K562 (cell line): ENCODE results near the gene SNCG.

Experiments
- ARID2 ChIP-seq: fragments of 450-650 bp; IDR thresholded peaks from 2 replicates; pipeline ENCODE4 v1.6.1; 2017; ENCODE audit warnings: antibody characterized with exemption, mild to moderate bottlenecking
- MCM7 ChIP-seq, 2 experiments: fragments of 450-650 bp; IDR thresholded peaks; 2 replicates each; pipeline ENCODE4 v1.6.1; 2016 to 2018
- MED1 ChIP-seq: sonication (generic); formaldehyde crosslinking; IDR thresholded peaks from 2 replicates; pipeline ENCODE4 v1.8.1; 2023; ENCODE audit warnings: missing genetic modification reagents, borderline replicate concordance
- POLR2AphosphoS5 ChIP-seq: IDR thresholded peaks from 2 replicates; pipeline ENCODE4 v1.6.1; 2011; ENCODE audit warnings: mild to moderate bottlenecking, low read depth, low read length, moderate library complexity; ENCODE audit not compliant: control insufficient read depth, insufficient read depth
- RAD21 ChIP-seq, 2 experiments: fragments of 250-450 bp in 1 of 2; fragments of 450-650 bp in 1 of 2; sonication (Bioruptor Pico) in 1 of 2; formaldehyde crosslinking in 1 of 2; IDR thresholded peaks in 1 of 2; conservative IDR thresholded peaks in 1 of 2; 2 replicates each; pipeline versions ENCODE4 v1.4.0 to v1.8.0; 2020 to 2022; ENCODE audit warnings: mild to moderate bottlenecking in 2 of 2, moderate library complexity in 1 of 2
- SIN3A ChIP-seq, 2 experiments: fragments of 150-350 bp in 1 of 2; IDR thresholded peaks; 2 replicates each; pipeline ENCODE4 v1.6.1; 2011 to 2016; ENCODE audit warnings: borderline replicate concordance in 2 of 2, low read depth in 2 of 2, low read length in 2 of 2, mild to moderate bottlenecking in 2 of 2, moderate library complexity in 2 of 2; ENCODE audit not compliant: control insufficient read depth in 1 of 2
- TFAM ChIP-seq: fragments of 250-450 bp; sonication (Bioruptor Pico); conservative IDR thresholded peaks from 2 replicates; pipeline ENCODE4 v1.5.0; 2021; ENCODE audit warnings: mild to moderate bottlenecking, moderate library complexity
- ZBTB49 ChIP-seq: sonication (generic); formaldehyde crosslinking; IDR thresholded peaks from 2 replicates; pipeline ENCODE4 v1.8.0; 2022; ENCODE audit warnings: missing genetic modification reagents, mild to moderate bottlenecking, borderline replicate concordance
- TF ChIP-seq, protein P1 (sequence below), 3 experiments: IDR thresholded peaks in 2 of 3; conservative IDR thresholded peaks in 1 of 3; 2 replicates each; pipeline ENCODE4 v1.5.1; 2011 to 2012; ENCODE audit warnings: low read length in 3 of 3, mild to moderate bottlenecking in 3 of 3, control low read depth in 2 of 3, improper control_type of control experiment in 1 of 3, inconsistent platforms in 1 of 3, low read depth in 1 of 3, mixed read lengths in 1 of 3, moderate library complexity in 1 of 3; ENCODE audit not compliant: insufficient read depth in 2 of 3

DNA sequence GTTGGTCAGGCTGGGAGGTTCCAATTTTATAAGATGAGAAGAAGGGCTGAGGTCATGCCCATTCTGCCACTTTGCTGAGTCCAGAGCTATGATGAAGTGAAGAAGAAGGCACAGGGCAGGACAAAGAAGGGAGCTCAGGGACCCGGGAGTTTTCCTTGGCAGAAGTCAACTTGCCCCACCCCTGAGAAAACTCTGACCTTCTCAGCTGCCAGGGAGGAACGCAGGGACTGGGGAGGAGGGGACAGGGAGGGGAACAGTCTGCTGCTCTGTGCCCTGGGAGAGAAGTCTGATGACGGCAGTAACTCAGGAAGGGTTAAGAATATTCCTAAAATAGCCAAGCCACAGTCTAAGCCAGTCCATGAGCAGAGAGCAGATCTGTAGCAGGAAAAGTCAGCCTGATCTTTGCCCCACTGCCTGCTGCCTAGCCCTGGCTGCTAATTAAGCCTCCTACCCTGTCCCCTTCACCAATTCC, 21.6 kb downstream of the SNCG start:
- TF ChIP-seq MCM7 (IDR thresholded peaks at IDR 0.05), result no peak
- TF ChIP-seq SIN3A (IDR thresholded peaks at IDR 0.05; ENCODE audit: borderline replicate concordance in 2 of 2, control insufficient read depth in 1 of 2, low read depth in 2 of 2, low read length in 2 of 2), result no peak
- TF ChIP-seq RAD21 (CRISPR knock-in tag; conservative IDR thresholded peaks at IDR 0.05 in 1 of 2, IDR thresholded peaks at IDR 0.05 in 1 of 2), result no peak
- no peak for TF ChIP-seq ZBTB49 (CRISPR knock-in tag)
- no peak for TF ChIP-seq TFAM (CRISPR knock-in tag)
- TF ChIP-seq MED1, result no peak
- no peak for TF ChIP-seq POLR2AphosphoS5
- TF ChIP-seq, protein P1, sequence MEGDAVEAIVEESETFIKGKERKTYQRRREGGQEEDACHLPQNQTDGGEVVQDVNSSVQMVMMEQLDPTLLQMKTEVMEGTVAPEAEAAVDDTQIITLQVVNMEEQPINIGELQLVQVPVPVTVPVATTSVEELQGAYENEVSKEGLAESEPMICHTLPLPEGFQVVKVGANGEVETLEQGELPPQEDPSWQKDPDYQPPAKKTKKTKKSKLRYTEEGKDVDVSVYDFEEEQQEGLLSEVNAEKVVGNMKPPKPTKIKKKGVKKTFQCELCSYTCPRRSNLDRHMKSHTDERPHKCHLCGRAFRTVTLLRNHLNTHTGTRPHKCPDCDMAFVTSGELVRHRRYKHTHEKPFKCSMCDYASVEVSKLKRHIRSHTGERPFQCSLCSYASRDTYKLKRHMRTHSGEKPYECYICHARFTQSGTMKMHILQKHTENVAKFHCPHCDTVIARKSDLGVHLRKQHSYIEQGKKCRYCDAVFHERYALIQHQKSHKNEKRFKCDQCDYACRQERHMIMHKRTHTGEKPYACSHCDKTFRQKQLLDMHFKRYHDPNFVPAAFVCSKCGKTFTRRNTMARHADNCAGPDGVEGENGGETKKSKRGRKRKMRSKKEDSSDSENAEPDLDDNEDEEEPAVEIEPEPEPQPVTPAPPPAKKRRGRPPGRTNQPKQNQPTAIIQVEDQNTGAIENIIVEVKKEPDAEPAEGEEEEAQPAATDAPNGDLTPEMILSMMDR (IDR thresholded peaks at IDR 0.05 in 2 of 3, conservative IDR thresholded peaks at IDR 0.05 in 1 of 3; ENCODE audit: insufficient read depth in 2 of 3, low read depth in 1 of 3, low read length in 3 of 3), result no peak
- TF ChIP-seq ARID2, result no peak
